GM21526 (cell line): ENCODE results near the gene RAI14.

Experiments used
- ATAC-seq: cut with Tn5 transposase; IDR thresholded peaks from one replicate; pipeline ENCODE4 v1.9.1; 2021; ENCODE audit warnings: moderate library complexity; ENCODE audit not compliant: unreplicated experiment, low FRiP score

RAI14 gene

DNA sequence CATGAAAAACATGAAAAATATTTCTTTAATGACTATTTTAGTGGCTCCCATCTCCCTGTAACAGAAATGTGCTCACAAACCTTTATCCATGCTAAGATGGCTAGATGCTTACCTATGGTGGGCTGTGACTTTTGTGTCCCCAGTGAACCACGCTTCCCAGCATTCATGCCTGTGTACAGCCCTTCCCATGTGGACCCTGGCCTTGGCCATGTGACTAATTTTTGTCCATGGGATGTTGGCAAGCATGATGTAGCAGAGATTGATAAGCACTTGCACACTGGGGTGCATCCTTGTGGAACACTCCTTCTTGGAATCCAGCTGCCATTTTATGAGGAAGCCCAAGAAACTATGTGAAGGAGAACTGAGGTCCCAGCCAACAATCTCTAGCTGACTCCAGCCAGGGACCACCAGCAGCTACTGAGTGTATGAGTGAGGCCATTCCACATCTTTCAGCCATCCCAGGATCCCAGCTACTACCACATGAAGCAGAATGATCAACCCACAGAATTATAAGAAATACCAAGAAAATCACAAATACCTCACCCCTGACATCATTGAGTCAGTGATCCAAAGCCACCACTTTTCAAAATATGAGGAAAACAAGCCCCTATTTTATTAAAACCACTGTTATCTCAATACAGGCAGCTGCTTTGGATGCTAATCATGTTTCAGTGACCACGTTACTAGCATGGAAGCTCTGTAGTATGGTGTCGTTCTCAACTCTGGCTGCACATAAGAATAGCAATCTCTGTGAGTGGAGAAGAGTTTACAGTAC is 16.1 kb upstream of the RAI14 start:
- ATAC-seq, result no peak

DNA sequence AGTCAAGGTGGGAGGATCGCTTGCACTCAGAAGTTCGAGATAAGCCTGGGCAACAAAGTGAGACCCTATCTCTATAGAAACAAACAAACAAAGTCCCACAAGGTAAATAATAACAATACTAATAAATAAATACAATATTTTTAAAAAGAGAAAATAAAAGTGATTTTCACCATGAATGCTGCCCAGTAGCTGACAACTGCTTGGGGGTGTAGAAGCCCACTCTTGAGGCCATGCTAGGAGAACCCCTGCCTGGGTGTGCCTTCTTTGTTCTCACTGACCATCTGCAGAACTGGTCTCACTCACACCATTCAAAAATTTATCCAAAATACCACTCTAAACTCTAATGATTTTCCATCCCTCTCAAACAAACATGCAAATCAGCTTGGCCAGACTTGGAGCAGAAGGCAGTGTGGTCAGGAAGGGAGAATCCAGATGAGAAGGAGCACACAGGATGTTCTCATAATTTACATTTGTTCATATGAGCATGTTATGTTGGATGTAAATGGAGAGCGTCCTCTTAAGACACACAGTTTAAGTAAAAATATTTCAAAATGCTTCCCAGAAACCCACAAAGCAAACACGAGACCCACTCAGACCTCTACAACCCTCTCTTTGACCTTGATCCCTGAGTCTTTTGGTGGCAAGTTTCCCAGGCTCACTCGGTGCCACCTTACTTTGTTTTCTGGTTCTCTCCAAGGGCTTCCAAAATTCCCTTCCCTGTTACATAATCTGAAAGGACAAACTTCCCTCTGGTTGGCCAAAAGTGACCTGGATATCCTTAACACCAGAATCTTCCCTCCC is 7.9 kb upstream of the RAI14 start:
- no peak for ATAC-seq

DNA sequence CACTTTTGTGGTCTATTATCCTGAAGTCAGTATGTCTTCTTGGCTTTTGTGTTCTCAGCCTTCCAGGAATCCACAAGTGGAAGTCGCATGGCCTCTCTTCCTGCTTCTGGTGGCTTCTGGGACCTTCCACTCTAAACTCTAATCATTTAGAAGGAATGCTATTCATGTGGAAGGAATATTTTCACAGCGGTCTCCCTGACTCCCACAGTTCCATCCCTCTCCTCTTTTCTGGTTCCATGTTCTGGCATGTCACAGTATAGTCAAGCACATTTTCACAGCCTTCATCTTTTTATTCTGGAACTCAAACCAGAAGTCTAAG is 7.3 kb upstream of the RAI14 start:
- no peak for ATAC-seq

DNA sequence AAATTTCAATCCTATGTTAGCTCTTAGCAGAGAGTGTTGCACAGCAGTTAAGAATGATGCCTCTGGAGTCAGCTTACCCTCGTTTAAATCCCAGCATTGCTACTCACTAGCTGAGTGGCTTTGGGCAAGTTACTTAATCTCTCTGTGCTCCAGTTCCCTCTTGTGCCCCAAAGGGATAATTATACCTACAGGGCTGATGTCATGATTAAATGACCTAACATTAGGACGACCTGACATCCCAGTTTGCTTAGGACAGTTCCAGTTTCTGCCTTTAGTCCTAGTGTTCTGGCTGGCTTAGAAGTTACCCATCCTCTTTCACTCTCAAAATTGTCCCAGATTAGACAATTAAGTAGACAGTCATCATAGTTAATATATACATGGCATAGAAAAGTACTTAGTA is 4.3 kb upstream of the RAI14 start:
- ATAC-seq, result no peak

DNA sequence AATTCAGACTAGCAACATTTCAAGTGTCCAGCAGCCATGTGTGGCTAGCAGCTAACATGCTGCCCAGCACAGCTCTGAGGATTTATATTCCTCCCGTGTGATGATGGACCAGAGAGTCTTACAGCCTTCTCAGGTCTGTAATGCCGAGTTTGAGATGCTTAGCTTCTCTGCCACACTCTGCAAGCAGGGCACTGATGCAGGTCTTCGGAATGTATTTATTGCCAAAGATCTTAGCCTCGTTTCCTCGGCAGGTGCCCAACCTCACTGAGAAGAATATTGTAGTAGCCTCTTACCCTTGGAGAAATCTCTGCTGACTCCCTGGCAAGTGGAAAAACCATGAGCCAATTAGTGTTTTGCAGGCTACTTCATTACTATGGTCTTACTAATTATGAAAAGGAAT is 3.7 kb upstream of the RAI14 start:
- ATAC-seq, result no peak

DNA sequence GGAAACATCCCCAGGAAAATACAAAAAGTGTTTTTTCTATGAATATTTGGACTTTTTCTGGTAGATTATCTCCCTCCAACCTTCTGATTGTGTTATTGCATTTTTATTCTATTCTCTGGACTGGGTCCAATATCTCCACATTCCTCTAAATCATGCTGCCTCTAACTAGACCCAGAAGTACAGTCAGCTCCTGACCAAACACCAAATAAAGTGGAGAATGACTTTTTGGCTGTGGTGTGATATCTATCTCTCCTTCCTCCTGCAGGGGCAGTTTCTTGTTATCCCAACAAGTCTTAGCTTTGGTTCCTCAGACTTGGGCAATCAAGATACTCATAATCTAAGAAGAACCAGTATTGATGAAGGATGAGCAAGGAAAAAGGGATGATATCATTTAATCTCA is 3.2 kb upstream of the RAI14 start:
- ATAC-seq, result no peak

- ATAC-seq, result no peak
Observed at GRCh38 chr5:34653708-34654107, 2.4 kb upstream of the RAI14 start.

DNA sequence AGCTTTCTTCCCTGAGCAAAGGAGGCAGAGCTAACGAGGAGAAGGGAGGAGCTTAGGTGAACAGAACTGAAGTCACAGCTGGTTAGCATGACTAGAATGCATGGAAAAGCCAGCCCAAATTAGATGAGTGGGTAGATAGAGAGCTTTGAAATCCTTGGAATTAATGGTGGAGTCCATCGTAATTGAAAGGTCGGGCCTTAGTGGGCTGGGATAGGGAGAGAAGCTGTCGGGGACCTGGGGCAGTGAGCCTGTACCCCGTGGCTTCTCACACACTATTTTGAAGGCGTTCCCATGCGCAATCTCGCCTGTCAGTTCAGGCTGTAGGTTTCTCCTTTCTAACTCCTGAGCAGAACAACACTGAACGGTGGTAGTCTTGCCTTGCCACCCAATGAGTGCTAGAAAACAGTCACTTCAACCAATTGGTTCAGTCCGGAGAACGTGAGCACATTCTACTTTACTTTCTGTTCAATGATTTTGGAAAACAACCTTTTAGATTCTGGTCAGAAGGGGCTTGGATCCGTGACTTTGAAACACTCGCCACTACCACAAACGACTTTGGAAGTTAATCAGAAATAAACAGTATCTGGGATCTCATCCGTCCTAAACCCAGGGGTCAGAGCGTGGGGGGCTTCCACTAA is 655 bp upstream of the RAI14 start:
- no peak for ATAC-seq

DNA sequence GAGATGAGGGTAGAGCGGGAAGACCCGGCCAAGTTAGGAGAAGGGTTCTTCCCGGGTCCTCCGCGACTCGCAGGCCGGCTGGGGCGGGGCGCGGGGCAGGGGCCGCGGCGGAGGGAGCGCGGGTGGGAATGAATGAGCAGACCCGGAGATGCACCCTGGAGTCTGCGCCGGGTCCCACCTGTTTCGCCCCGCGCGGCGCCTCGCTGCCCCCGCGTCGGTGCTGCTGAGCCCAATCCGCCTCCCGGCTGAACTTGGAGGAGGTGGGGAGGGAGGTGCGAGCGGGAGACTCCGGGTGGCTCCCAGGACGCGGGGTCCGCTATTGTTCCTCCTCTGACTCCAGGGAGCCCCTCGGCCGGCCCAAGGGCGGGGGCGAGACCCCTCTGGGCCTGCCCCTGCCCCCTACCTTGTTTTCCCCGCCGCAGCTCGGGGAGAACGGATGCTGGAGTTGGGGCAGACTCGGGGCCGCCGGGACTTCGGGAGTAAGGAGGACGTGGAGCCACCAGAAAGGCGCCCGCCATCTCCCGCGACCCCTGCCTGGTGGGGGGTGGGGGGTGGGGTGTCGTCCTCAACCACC is 659 bp downstream of the RAI14 start:
- ATAC-seq, result no peak

- no peak for ATAC-seq
Observed at GRCh38 chr5:34657274-34657921, 1.3 kb downstream of the RAI14 start.

DNA sequence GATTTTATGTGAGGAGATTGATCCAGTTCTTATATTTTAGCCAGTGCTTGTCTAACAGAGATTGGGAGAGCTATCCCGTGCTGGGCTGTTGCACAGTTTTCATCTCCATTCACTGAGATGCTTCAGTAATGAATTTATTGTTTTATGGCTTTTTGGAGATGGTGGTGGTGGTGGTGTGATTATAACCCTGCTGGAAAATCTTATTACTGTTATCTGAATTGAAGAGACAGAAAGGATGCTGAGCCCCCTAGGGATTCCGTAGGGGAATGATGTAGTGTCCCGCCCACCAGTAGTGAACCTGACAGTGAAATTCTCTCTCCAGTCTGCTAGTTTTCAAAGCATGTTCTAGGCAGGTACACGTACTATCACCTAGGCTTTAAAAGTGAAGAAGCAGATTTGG is 1.9 kb downstream of the RAI14 start:
- ATAC-seq, result no peak

GRCh38 chr5:34659168-34659567 is 3.0 kb downstream of the RAI14 start:
- no peak for ATAC-seq

- no peak for ATAC-seq
Observed at GRCh38 chr5:34660444-34660843, 4.3 kb downstream of the RAI14 start.

GRCh38 chr5:34663771-34664496 is 7.8 kb downstream of the RAI14 start:
- ATAC-seq, result no peak

DNA sequence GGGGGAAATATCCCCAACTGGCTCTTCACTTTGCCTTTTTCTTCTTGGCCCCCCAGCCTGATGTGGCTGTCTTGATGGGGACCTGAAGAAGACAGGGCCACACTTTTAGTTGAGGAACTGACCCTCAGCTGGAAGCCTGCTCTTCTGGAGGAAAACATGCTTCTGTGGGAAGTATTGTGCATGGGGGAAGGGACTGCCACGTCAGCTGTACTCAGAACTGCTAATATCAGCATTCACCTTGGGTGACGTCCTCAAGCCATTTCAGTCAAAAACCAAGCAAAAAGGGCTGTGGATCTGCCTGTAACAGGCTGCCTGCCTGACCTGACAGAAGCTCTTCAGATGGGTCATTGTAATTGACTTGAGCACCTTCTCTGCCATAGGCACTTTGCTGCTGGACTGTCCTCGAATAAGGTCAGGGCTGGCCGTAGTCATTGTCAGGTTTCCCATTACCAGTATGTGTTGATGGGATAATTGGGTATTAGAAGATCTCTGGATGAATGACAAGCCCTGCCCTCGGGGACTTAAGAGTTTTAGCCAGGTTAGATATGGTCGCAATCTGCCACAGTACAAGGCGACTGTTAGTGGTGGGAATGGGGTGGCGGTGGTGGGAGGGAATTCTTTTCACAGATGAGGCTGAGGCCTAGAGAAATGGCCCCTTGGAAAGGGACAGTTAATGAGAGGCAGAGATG is 10.4 kb downstream of the RAI14 start:
- no peak for ATAC-seq

DNA sequence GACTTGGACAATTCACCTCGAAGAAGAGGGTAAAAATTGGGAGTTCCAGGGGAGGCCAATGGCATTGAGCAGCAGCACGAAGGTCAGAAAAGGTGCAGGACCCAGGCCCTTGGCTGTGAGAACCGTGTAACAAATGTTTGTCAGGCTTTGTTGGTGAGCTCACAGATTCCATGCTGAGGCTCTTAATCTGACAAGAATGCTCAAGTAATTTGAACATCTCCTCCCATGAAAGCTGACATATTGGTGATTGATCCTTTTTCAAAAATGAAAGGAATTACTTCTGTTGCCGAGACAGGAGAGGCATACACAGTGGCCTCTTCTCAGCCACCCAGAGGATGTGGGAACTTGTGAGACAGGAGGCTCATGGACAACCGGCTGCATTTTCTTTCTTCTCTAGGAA is 11.6 kb downstream of the RAI14 start:
- no peak for ATAC-seq

DNA sequence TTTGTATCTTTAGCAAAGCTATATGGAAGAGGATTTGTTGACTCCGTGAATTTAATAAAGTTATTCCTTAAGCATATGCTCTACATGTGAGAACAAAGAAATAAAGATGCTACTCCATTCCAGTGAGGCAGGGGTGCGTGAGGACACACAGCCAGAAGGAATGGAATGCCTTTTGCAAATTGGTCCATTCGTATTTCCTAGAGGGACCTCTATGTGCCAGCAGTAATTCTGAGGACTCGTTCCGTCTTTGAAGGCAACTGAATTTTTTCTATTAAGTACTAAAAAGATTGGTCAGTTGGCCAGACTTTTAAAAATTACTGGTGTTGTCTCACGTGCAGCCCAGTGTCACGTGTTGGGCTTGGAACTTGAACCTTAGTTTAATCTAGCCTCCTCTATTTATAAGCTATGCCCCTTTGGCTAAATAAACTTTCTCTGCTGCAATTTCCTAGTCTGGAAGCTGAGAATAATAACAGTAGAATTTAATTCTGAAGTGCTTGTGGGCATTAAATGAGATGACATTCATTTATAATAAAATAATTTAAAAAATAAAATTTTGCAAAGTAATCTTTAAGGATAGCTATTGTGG is 13.9 kb downstream of the RAI14 start:
- ATAC-seq, result no peak

DNA sequence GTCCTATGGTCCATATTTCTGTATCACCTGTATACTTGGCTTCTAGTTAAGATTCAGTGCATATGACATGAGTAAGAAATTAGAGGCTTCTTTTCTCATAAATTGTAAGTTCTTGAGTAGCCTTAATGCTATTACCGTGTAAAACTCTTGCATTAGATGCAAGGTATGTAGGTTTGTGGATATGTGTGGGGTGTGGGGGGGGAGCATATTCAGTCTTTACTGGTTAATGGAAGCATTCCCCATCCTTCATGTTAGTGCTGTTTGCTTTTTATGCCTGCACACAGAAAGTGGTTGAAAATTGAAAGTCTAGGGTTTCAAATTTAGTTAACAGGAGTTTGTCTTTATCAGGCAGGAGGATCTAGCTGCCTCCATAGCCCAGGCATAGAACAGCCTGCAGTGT is 16.1 kb downstream of the RAI14 start:
- ATAC-seq, result no peak

DNA sequence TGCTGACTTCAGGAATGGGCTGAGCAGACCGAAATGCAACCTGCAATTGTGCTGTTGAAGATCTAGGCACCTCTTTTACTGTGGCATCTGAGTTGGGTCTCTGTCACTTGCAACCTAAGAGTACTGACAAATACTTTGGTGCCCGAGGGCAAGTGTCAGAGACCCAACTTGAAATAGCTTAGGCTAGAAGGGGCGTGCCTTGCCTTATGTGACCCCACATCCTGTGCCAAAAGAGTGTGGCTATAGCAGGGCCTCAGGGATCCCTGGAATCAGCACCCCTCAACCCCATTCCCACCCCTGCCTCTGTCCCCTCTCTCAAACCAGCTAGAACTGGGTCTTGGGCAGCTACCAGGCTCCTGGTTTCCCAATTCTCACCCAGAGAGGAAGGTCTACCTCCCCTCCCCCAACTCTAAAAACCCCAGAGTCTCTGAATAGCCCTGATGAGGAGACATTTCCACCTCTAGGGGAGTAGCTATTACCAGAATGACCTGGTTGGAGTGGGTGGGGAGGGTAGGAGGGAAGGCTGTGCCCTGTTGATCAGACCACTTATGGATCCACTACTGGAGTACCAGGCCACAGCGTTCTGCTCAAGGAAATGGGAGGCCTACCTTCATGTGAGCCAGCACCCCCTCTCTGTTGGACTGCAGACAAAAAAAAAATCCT is 17.5 kb downstream of the RAI14 start:
- ATAC-seq, result no peak
